GM21360 (cell line): ENCODE results near the gene CCR2.
"Not testable (repeated sequence)": the region's sequence is repeated elsewhere in the genome, so short reads cannot be mapped to it uniquely, and the experiment has no call there.

ENCODE experiments used
- ATAC-seq: cut with Tn5 transposase; IDR thresholded peaks from one replicate; pipeline ENCODE4 v1.9.1; 2021; ENCODE audit warnings: mild to moderate bottlenecking, moderate library complexity; ENCODE audit not compliant: unreplicated experiment

The CCR2 gene

GRCh38 chr3:46400846-46401245 is 46.9 kb downstream of the CCR2 start:
- ATAC-seq: no peak

- ATAC-seq: no peak
These were observed 47.7 kb downstream of the CCR2 start for GRCh38 chr3:46401579-46401978.

- not testable (repeated sequence) for ATAC-seq
These were observed 49.0 kb downstream of the CCR2 start for GRCh38 chr3:46402902-46403301.

- no peak for ATAC-seq
These were observed 51.5 kb downstream of the CCR2 start for GRCh38 chr3:46405301-46406019.

GRCh38 chr3:46406443-46406787 is 52.5 kb downstream of the CCR2 start:
- no peak for ATAC-seq

GRCh38 chr3:46406788-46407611 is 53.1 kb downstream of the CCR2 start, which contains the start of the genes CCR5AS and CCRL2:
Gene CCR5AS, minus strand, starts transcription at chr3:46407066.
Gene CCRL2, plus strand, starts transcription at chr3:46407259. Its CDS starts 821 bp downstream, at chr3:46408080.
- ATAC-seq: no peak

- ATAC-seq: no peak
These were observed 54.1 kb downstream of the CCR2 start for GRCh38 chr3:46407970-46408369.

GRCh38 chr3:46408853-46409252 is 54.9 kb downstream of the CCR2 start:
- no peak for ATAC-seq

GRCh38 chr3:46409739-46410489 is 56.0 kb downstream of the CCR2 start:
- ATAC-seq: no peak
